DND-41 (cell line): ENCODE results near the gene TMEM239.

Experiments used
- CTCF ChIP-seq: IDR thresholded peaks from 2 replicates; pipeline ENCODE4 v1.5.1; 2012; ENCODE audit warnings: borderline replicate concordance, low read length, moderate library complexity, mild to moderate bottlenecking; ENCODE audit not compliant: poor library complexity, severe bottlenecking; ENCODE audit errors: extremely low read depth
- EZH2 ChIP-seq: IDR thresholded peaks from 3 replicates; pipeline ENCODE4 v1.6.1; 2012; ENCODE audit warnings: borderline replicate concordance, low read depth, mild to moderate bottlenecking, moderate library complexity, low read length, inconsistent platforms; ENCODE audit not compliant: severe bottlenecking

- TF ChIP-seq CTCF (no peak), EZH2 (no peak)
These were observed 18.8 kb upstream of the TMEM239 start for GRCh38 chr20:2797136-2797983.
